MM.1S (cell line): ENCODE measurements around the gene DYNC1LI1.

ENCODE experiments used
- DNase-seq: peaks from one replicate; pipeline ENCODE4 v3.0.0-alpha.2; 2015
- H2AFZ ChIP-seq: fragments of 300-600 bp; sonication (generic); 2 replicates; pipeline ENCODE4 v1.6.0; 2016; ENCODE audit warnings: antibody characterized with exemption, low read length
- H3F3A ChIP-seq: fragments of 300-600 bp; sonication (generic); 2 replicates; pipeline ENCODE4 v1.6.1; 2016; ENCODE audit warnings: mild to moderate bottlenecking, antibody characterized with exemption, low read length, moderate library complexity, mixed read lengths; ENCODE audit not compliant: insufficient read depth
- H3K27ac ChIP-seq: fragments of 300-600 bp; sonication (generic); 2 replicates; pipeline ENCODE4 v1.5.1; 2016; ENCODE audit warnings: mild to moderate bottlenecking, low read length
- H3K27me3 ChIP-seq: fragments of 300-600 bp; sonication (generic); replicated peaks from 2 replicates; pipeline ENCODE4 v1.6.0; 2016; ENCODE audit warnings: low read length; ENCODE audit not compliant: insufficient read depth
- H3K36me3 ChIP-seq: fragments of 300-600 bp; sonication (generic); replicated peaks from 2 replicates; pipeline ENCODE4 v1.6.1; 2016; ENCODE audit warnings: mild to moderate bottlenecking, low read length, mixed read lengths; ENCODE audit not compliant: insufficient read depth
- H3K4me1 ChIP-seq: fragments of 300-600 bp; sonication (generic); 2 replicates; pipeline ENCODE4 v1.6.1; 2016; ENCODE audit warnings: low read length, mixed read lengths
- H3K4me2 ChIP-seq: fragments of 300-600 bp; sonication (generic); 2 replicates; pipeline ENCODE4 v1.6.0; 2016; ENCODE audit warnings: low read depth, low read length
- H3K4me3 ChIP-seq: fragments of 300-600 bp; sonication (generic); 2 replicates; pipeline ENCODE4 v1.5.1; 2016; ENCODE audit warnings: low read length, mixed read lengths
- H3K79me2 ChIP-seq: fragments of 300-600 bp; sonication (generic); 2 replicates; pipeline ENCODE4 v1.6.1; 2016; ENCODE audit warnings: mixed run types, low read length, mixed read lengths
- H3K9ac ChIP-seq: fragments of 300-600 bp; sonication (generic); 2 replicates; pipeline ENCODE4 v1.6.1; 2016; ENCODE audit warnings: low read length, mixed read lengths
- H3K9me2 ChIP-seq: fragments of 300-600 bp; sonication (generic); replicated peaks from 2 replicates; pipeline ENCODE4 v1.6.1; 2016; ENCODE audit warnings: mild to moderate bottlenecking, low read length, mixed read lengths; ENCODE audit not compliant: insufficient read depth
- H3K9me3 ChIP-seq: fragments of 300-600 bp; sonication (generic); replicated peaks from 2 replicates; pipeline ENCODE4 v1.6.1; 2016; ENCODE audit warnings: mild to moderate bottlenecking, low read length, mixed read lengths; ENCODE audit not compliant: insufficient read depth
- H4K20me1 ChIP-seq: fragments of 300-600 bp; sonication (generic); 2 replicates; pipeline ENCODE4 v1.6.1; 2016; ENCODE audit warnings: mild to moderate bottlenecking, low read length, moderate library complexity, mixed read lengths; ENCODE audit not compliant: insufficient read depth
- CTCF ChIP-seq: fragments of 300-600 bp; sonication (generic); IDR thresholded peaks from 2 replicates; pipeline ENCODE4 v1.5.1; 2016; ENCODE audit warnings: antibody characterized with exemption, low read length, mixed read lengths
- EZH2 ChIP-seq: fragments of 300-600 bp; sonication (generic); optimal IDR thresholded peaks from 2 replicates; pipeline ENCODE3; 2017; ENCODE audit warnings: low read depth, mild to moderate bottlenecking, antibody characterized with exemption, low read length, mixed read lengths
- EZH2phosphoT487 ChIP-seq: fragments of 300-600 bp; sonication (generic); IDR thresholded peaks from 2 replicates; pipeline ENCODE4 v1.6.1; 2018; ENCODE audit warnings: antibody characterized with exemption, low read length

DYNC1LI1 gene

GRCh38 chr3:32570421-32571191 lies at the start of gene DYNC1LI1:
DYNC1LI1 (minus strand) TSS chr3:32570858; CDS start chr3:32570770, 88 bp downstream.
- Histone ChIP-seq H4K20me1 (no peaks in the 10 kb centered on the region), H3K9ac (peak within 1 kb of the TSS; percentile 85), H3K9me3 (no peaks in the 10 kb centered on the region), H3K4me3 (peak within 1 kb of the TSS; percentile 96), H3F3A (peaks cover 8% of the 10 kb centered on the region; the same call in 1 of the 2 replicates), H3K4me1 (peaks cover 10% of the 10 kb centered on the region; the same call in 1 of the 2 replicates), H3K27ac (peak within 1 kb of the TSS; percentile 79), H3K9me2 (no peaks in the 10 kb centered on the region), H3K4me2 (peak within 1 kb of the TSS; percentile 92), H3K36me3 (no peaks in the 10 kb centered on the region), H3K79me2 (peaks cover 46% of the 10 kb centered on the region), H2AFZ (peak within 1 kb of the TSS; percentile 95), H3K27me3 (no peaks in the 10 kb centered on the region)
- TF ChIP-seq EZH2phosphoT487 (no peak), CTCF (no peak), EZH2 (no peak)
- peak; percentile 93 for DNase-seq

- Histone ChIP-seq H2AFZ (no peak overlapping the region), H3K4me3 (no peak overlapping the region), H3K9me3 (no peaks in the 10 kb centered on the region), H3K4me1 (no peaks in the 10 kb centered on the region), H3K9ac (no peak overlapping the region), H3K27me3 (no peaks in the 10 kb centered on the region), H4K20me1 (no peaks in the 10 kb centered on the region), H3K79me2 (no peaks in the 10 kb centered on the region), H3F3A (no peaks in the 10 kb centered on the region), H3K9me2 (no peaks in the 10 kb centered on the region), H3K36me3 (no peaks in the 10 kb centered on the region), H3K27ac (no peak overlapping the region), H3K4me2 (no peak overlapping the region)
- DNase-seq = no peak
- TF ChIP-seq EZH2 = no peak
- TF ChIP-seq CTCF = no peak
- TF ChIP-seq EZH2phosphoT487 = no peak
Observed at GRCh38 chr3:32619395-32619794, 48.7 kb upstream of the DYNC1LI1 start.

- Histone ChIP-seq H3K4me1 (no peaks in the 10 kb centered on the region), H3K9me2 (no peaks in the 10 kb centered on the region), H3K9me3 (no peaks in the 10 kb centered on the region)
Observed at GRCh38 chr3:32616267-32616962, 45.8 kb upstream of the DYNC1LI1 start.

More at GRCh38 chr3:32616267-32616962, 45.8 kb upstream of the DYNC1LI1 start:
- H4K20me1 ChIP-seq = no peaks in the 10 kb centered on the region
- no peaks in the 10 kb centered on the region for H3K79me2 ChIP-seq
- H3K4me2 ChIP-seq = no peak overlapping the region
- H3F3A ChIP-seq = no peaks in the 10 kb centered on the region
- TF ChIP-seq CTCF (no peak), EZH2phosphoT487 (no peak), EZH2 (no peak)
- no peak overlapping the region for H3K9ac ChIP-seq
- H3K4me3 ChIP-seq = no peak overlapping the region
- H3K27me3 ChIP-seq = no peaks in the 10 kb centered on the region
- no peak for DNase-seq
- no peak overlapping the region for H3K27ac ChIP-seq
- no peaks in the 10 kb centered on the region for H3K36me3 ChIP-seq
- H2AFZ ChIP-seq = no peak overlapping the region
